K562 (cell line): ENCODE results near the gene ANKH. TPM values are rescaled to one million over a fixed set of nuclear protein-coding genes. Genes with fewer than 3 reads are reported as not detected.

Experiments
- CTBP1 ChIP-seq: fragments of 450-650 bp; IDR thresholded peaks from 2 replicates; pipeline ENCODE4 v1.6.1; 2016; ENCODE audit warnings: borderline replicate concordance
- FOSL1 ChIP-seq: fragments of 200-800 bp; sonication (Bioruptor generic); conservative IDR thresholded peaks from 2 replicates; pipeline ENCODE4 v1.6.1; 2016; ENCODE audit warnings: missing genetic modification characterization, missing compliant biosample characterization
- L3MBTL2 ChIP-seq: fragments of 450-650 bp; IDR thresholded peaks from 2 replicates; pipeline ENCODE4 v1.6.1; 2016; ENCODE audit warnings: mild to moderate bottlenecking, moderate library complexity
- MAFK ChIP-seq: IDR thresholded peaks from 2 replicates; pipeline ENCODE4 v1.6.1; 2011; ENCODE audit warnings: low read length, improper control_type of control experiment
- NFE2 ChIP-seq: IDR thresholded peaks from 2 replicates; pipeline ENCODE4 v1.6.1; 2014; ENCODE audit warnings: antibody characterized with exemption, low read depth
- NFIC ChIP-seq: fragments of 450-650 bp; IDR thresholded peaks from 2 replicates; pipeline ENCODE4 v1.6.1; 2017; ENCODE audit warnings: mild to moderate bottlenecking, inconsistent platforms
- TAF7 ChIP-seq: fragments of 450-650 bp; IDR thresholded peaks from 2 replicates; pipeline ENCODE4 v1.6.1; 2016; ENCODE audit warnings: missing genetic modification characterization, missing compliant biosample characterization
- ZNF24 ChIP-seq: fragments of 450-650 bp; IDR thresholded peaks from 2 replicates; pipeline ENCODE4 v1.6.1; 2016
- ZNF444 ChIP-seq: fragments of 250-450 bp; sonication (Bioruptor Pico); IDR thresholded peaks from 2 replicates; pipeline ENCODE4 v1.4.0; 2020; ENCODE audit warnings: mild to moderate bottlenecking, moderate library complexity
- ZNF707 ChIP-seq: fragments of 250-450 bp; sonication (Bioruptor Pico); conservative IDR thresholded peaks from 2 replicates; pipeline ENCODE4 v1.8.0; 2022; ENCODE audit warnings: inconsistent platforms, mild to moderate bottlenecking, moderate library complexity
- ZNF79 ChIP-seq: fragments of 250-450 bp; sonication (Bioruptor Pico); IDR thresholded peaks from 2 replicates; pipeline ENCODE4 v1.4.0; 2020; ENCODE audit warnings: low read depth, mild to moderate bottlenecking, moderate library complexity
- polyA plus RNA-seq, 8 experiments: library from polyadenylated mRNA; depleted of rRNA in 4 of 8; stranded (reverse) in 5 of 8; unstranded in 3 of 8; fragments of >200 nt; fragmentation: Nextera tagmentation in 2 of 8; fragmentation: Illumina TruSeq in 1 of 8; extraction: Ambion mirVana in 2 of 8; extraction: Trizol in 1 of 8; gene quantifications; 2 replicates each; pipeline versions ENCODE4 v1.2.1 to v1.2.3, GENCODE V29; 2011 to 2014; ENCODE audit warnings: inconsistent platforms in 1 of 8, missing spikeins in 1 of 8
- total RNA-seq, 7 experiments: library from RNA; depleted of rRNA in 6 of 7; stranded (reverse); fragments of >200 nt in 6 of 7; fragmentation: Illumina TruSeq in 2 of 7; extraction: Trizol in 2 of 7; gene quantifications; 2 replicates each; pipeline versions ENCODE4 v1.2.1 to v1.2.3, GENCODE V29; 2011 to 2021; ENCODE audit warnings: low replicate concordance in 1 of 7
- TF ChIP-seq, protein P1 (sequence below): fragments of 450-650 bp; formaldehyde crosslinking; IDR thresholded peaks from 2 replicates; pipeline ENCODE4 v1.4.0; 2020; ENCODE audit warnings: mild to moderate bottlenecking, moderate library complexity
- TF ChIP-seq, protein P2 (sequence below): sonication (generic); formaldehyde crosslinking; IDR thresholded peaks from 2 replicates; pipeline ENCODE4 v1.8.0; 2022; ENCODE audit warnings: mild to moderate bottlenecking, missing genetic modification reagents
- TF ChIP-seq, protein P3 (sequence below), 2 experiments: fragments of 450-650 bp; IDR thresholded peaks; 2 replicates each; pipeline ENCODE4 v1.6.1; 2016
- TF ChIP-seq, protein P4 (sequence below): IDR thresholded peaks from 3 replicates; pipeline ENCODE4 v1.6.1; 2011; ENCODE audit warnings: borderline replicate concordance, mild to moderate bottlenecking, moderate library complexity; ENCODE audit not compliant: insufficient read length; ENCODE audit errors: extremely low read depth
- TF ChIP-seq, protein P5 (sequence below): sonication (generic); formaldehyde crosslinking; IDR thresholded peaks from 2 replicates; pipeline ENCODE4 v1.9.0; 2022; ENCODE audit warnings: mild to moderate bottlenecking, missing genetic modification reagents
- TF ChIP-seq, protein P6 (sequence below), 2 experiments: fragments of 450-650 bp; conservative IDR thresholded peaks; 2 replicates each; pipeline ENCODE4 v1.6.1; 2017; ENCODE audit warnings: mild to moderate bottlenecking in 2 of 2, moderate library complexity in 2 of 2

Gene ANKH
- total and polyA plus RNA-seq, 9 of the 15 experiments (the other 6 are each of a cell fraction or from before 2014, with no cell fraction given) = 0.79 to 12.2 (median 4.5) TPM

DNA sequence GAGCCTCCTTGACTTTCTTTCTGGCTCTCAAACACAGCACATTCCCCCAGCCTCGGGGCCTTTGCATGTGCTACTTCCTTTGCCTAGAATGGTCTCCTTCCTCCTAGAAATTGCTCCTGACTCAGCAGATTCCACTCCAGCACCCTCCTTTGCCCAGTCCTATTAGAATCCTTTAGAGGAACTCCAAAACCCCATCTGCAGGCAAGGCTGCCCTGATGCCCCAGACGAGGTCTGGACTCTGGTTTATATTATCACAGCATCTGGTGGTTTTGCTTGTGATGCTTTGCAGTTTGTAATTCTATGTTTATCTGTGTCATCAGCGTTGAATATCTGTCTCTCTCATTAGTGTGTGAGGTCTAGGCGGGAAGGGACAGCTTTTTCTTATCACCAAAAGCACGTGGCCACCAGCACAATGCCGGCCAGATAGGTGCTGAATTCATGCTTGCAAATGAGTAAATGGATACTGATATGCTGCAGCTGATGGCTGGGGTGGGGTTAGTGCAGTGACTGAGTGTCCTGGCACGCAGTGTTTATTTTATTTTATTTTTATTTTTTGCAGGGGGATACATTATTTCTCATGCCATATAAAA lies 30.0 kb upstream of the ANKH start (continued):
- TF ChIP-seq, protein P1, sequence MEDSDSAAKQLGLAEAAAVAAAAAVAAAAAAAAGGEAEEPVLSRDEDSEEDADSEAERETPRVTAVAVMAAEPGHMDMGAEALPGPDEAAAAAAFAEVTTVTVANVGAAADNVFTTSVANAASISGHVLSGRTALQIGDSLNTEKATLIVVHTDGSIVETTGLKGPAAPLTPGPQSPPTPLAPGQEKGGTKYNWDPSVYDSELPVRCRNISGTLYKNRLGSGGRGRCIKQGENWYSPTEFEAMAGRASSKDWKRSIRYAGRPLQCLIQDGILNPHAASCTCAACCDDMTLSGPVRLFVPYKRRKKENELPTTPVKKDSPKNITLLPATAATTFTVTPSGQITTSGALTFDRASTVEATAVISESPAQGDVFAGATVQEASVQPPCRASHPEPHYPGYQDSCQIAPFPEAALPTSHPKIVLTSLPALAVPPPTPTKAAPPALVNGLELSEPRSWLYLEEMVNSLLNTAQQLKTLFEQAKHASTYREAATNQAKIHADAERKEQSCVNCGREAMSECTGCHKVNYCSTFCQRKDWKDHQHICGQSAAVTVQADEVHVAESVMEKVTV (CRISPR knock-in tag) = no peak
- TF ChIP-seq CTBP1 = 0 out of 2 replicates have a peak, but pooled peaks have one; percentile 38
- TF ChIP-seq TAF7 (tag) = no peak
- TF ChIP-seq, protein P2, sequence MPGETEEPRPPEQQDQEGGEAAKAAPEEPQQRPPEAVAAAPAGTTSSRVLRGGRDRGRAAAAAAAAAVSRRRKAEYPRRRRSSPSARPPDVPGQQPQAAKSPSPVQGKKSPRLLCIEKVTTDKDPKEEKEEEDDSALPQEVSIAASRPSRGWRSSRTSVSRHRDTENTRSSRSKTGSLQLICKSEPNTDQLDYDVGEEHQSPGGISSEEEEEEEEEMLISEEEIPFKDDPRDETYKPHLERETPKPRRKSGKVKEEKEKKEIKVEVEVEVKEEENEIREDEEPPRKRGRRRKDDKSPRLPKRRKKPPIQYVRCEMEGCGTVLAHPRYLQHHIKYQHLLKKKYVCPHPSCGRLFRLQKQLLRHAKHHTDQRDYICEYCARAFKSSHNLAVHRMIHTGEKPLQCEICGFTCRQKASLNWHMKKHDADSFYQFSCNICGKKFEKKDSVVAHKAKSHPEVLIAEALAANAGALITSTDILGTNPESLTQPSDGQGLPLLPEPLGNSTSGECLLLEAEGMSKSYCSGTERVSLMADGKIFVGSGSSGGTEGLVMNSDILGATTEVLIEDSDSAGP (CRISPR knock-in tag) = no peak
- TF ChIP-seq FOSL1 (tag) = peak; percentile 49; the same call in 1 of the 2 replicates
- TF ChIP-seq, protein P3, sequence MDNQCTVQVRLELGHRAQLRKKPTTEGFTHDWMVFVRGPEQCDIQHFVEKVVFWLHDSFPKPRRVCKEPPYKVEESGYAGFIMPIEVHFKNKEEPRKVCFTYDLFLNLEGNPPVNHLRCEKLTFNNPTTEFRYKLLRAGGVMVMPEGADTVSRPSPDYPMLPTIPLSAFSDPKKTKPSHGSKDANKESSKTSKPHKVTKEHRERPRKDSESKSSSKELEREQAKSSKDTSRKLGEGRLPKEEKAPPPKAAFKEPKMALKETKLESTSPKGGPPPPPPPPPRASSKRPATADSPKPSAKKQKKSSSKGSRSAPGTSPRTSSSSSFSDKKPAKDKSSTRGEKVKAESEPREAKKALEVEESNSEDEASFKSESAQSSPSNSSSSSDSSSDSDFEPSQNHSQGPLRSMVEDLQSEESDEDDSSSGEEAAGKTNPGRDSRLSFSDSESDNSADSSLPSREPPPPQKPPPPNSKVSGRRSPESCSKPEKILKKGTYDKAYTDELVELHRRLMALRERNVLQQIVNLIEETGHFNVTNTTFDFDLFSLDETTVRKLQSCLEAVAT (IDR thresholded peaks at IDR 0.05) = no peak
- TF ChIP-seq, protein P4, sequence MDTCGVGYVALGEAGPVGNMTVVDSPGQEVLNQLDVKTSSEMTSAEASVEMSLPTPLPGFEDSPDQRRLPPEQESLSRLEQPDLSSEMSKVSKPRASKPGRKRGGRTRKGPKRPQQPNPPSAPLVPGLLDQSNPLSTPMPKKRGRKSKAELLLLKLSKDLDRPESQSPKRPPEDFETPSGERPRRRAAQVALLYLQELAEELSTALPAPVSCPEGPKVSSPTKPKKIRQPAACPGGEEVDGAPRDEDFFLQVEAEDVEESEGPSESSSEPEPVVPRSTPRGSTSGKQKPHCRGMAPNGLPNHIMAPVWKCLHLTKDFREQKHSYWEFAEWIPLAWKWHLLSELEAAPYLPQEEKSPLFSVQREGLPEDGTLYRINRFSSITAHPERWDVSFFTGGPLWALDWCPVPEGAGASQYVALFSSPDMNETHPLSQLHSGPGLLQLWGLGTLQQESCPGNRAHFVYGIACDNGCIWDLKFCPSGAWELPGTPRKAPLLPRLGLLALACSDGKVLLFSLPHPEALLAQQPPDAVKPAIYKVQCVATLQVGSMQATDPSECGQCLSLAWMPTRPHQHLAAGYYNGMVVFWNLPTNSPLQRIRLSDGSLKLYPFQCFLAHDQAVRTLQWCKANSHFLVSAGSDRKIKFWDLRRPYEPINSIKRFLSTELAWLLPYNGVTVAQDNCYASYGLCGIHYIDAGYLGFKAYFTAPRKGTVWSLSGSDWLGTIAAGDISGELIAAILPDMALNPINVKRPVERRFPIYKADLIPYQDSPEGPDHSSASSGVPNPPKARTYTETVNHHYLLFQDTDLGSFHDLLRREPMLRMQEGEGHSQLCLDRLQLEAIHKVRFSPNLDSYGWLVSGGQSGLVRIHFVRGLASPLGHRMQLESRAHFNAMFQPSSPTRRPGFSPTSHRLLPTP = no peak
- no peak for TF ChIP-seq ZNF79 (CRISPR knock-in tag)
- TF ChIP-seq L3MBTL2 = peak; percentile 98
- peak; percentile 88 for TF ChIP-seq MAFK
- no peak for TF ChIP-seq ZNF444 (CRISPR knock-in tag)
- TF ChIP-seq NFE2 = peak; percentile 67
- TF ChIP-seq ZNF707 (CRISPR knock-in tag) = no peak
- TF ChIP-seq, protein P5, sequence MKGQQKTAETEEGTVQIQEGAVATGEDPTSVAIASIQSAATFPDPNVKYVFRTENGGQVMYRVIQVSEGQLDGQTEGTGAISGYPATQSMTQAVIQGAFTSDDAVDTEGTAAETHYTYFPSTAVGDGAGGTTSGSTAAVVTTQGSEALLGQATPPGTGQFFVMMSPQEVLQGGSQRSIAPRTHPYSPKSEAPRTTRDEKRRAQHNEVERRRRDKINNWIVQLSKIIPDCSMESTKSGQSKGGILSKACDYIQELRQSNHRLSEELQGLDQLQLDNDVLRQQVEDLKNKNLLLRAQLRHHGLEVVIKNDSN (CRISPR knock-in tag) = peak; percentile 38; the same call in 1 of the 2 replicates
- TF ChIP-seq NFIC = no peak
- TF ChIP-seq, protein P6, sequence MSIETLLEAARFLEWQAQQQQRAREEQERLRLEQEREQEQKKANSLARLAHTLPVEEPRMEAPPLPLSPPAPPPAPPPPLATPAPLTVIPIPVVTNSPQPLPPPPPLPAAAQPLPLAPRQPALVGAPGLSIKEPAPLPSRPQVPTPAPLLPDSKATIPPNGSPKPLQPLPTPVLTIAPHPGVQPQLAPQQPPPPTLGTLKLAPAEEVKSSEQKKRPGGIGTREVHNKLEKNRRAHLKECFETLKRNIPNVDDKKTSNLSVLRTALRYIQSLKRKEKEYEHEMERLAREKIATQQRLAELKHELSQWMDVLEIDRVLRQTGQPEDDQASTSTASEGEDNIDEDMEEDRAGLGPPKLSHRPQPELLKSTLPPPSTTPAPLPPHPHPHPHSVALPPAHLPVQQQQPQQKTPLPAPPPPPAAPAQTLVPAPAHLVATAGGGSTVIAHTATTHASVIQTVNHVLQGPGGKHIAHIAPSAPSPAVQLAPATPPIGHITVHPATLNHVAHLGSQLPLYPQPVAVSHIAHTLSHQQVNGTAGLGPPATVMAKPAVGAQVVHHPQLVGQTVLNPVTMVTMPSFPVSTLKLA (conservative IDR thresholded peaks at IDR 0.05) = no peak
- no peak for TF ChIP-seq ZNF24
